ENCODE data around the gene LDAF1. TPM values are rescaled to one million over a fixed set of nuclear protein-coding genes. Genes with fewer than 3 reads are reported as not detected.

Gene LDAF1
- total RNA-seq, 1 donor from 2014 or later: 133 TPM

DNA sequence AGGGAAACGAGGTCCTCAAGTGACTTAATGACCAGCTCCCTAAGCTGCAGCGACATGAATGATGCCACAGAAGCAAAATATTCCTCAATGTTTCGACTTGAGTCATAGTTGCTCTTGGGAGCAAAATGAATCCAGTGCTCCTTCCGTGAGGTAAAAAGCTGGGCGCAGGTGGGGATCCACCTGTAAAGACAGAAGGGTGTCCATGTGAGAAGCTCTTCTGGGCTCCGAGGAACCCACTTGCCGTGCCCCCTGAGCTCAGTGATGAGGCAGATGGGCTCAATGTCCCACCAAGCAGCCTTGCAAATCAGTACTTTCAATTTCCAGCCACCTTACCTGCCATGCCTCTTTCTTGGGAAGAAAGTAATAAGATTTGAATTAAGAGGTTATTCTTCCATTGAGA is 33.3 kb upstream of the LDAF1 start:
- TF ChIP-seq, protein P1, sequence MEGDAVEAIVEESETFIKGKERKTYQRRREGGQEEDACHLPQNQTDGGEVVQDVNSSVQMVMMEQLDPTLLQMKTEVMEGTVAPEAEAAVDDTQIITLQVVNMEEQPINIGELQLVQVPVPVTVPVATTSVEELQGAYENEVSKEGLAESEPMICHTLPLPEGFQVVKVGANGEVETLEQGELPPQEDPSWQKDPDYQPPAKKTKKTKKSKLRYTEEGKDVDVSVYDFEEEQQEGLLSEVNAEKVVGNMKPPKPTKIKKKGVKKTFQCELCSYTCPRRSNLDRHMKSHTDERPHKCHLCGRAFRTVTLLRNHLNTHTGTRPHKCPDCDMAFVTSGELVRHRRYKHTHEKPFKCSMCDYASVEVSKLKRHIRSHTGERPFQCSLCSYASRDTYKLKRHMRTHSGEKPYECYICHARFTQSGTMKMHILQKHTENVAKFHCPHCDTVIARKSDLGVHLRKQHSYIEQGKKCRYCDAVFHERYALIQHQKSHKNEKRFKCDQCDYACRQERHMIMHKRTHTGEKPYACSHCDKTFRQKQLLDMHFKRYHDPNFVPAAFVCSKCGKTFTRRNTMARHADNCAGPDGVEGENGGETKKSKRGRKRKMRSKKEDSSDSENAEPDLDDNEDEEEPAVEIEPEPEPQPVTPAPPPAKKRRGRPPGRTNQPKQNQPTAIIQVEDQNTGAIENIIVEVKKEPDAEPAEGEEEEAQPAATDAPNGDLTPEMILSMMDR (IDR thresholded peaks at IDR 0.05; ENCODE audit: borderline replicate concordance): no peak
- DNase-seq: no peak
- Histone ChIP-seq H3K27ac (replicated peaks) (no peak overlapping the region), H3K36me3 (no peaks in the 10 kb centered on the region), H3K9me3 (replicated peaks) (no peaks in the 10 kb centered on the region), H3K27me3 (ENCODE audit: low read depth) (no peaks in the 10 kb centered on the region), H3K4me1 (no peaks in the 10 kb centered on the region), H3K4me3 (no peak overlapping the region)
- intact Hi-C loops (cut with micrococcal nuclease): no loop called here

- no peak for DNase-seq
- intact Hi-C loops (cut with micrococcal nuclease): no loop called here
- Histone ChIP-seq H3K36me3 (no peaks in the 10 kb centered on the region), H3K4me1 (no peaks in the 10 kb centered on the region), H3K9me3 (replicated peaks) (no peaks in the 10 kb centered on the region), H3K27me3 (ENCODE audit: low read depth) (no peaks in the 10 kb centered on the region), H3K4me3 (no peak overlapping the region), H3K27ac (replicated peaks) (no peak overlapping the region)
- TF ChIP-seq, protein P1 (IDR thresholded peaks at IDR 0.05; ENCODE audit: borderline replicate concordance): no peak
These were observed 32.0 kb upstream of the LDAF1 start for GRCh38 chr16:21126518-21126917.

DNA sequence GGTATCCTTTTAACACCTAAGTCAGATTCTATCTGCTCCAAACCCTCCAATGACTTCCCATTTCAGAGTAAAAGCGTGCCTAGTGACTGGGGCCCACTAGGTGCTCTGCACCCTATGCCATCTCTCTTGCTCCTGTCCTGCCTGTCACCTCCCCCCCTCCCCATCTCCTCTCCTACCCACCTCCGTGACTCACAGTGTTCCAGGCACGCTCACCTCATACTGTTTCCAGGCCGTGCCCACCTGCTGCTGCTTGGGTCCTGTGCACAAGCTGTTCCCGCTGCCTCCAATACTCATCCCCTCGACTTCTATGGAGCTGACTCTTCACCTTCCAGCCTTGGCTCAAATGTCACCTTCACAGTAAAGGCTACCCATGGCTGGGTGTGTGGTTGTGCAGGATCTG is 29.5 kb upstream of the LDAF1 start:
- no peak overlapping the region for H3K27ac ChIP-seq (replicated peaks)
- no peaks in the 10 kb centered on the region for H3K27me3 ChIP-seq (ENCODE audit: low read depth)
- no peak overlapping the region for H3K4me3 ChIP-seq
- intact Hi-C loops (cut with micrococcal nuclease): no loop called here
- TF ChIP-seq, protein P1 (IDR thresholded peaks at IDR 0.05; ENCODE audit: borderline replicate concordance): no peak
- H3K36me3 ChIP-seq: no peaks in the 10 kb centered on the region
- H3K4me1 ChIP-seq: no peaks in the 10 kb centered on the region
- no peaks in the 10 kb centered on the region for H3K9me3 ChIP-seq (replicated peaks)
- DNase-seq: no peak

DNA sequence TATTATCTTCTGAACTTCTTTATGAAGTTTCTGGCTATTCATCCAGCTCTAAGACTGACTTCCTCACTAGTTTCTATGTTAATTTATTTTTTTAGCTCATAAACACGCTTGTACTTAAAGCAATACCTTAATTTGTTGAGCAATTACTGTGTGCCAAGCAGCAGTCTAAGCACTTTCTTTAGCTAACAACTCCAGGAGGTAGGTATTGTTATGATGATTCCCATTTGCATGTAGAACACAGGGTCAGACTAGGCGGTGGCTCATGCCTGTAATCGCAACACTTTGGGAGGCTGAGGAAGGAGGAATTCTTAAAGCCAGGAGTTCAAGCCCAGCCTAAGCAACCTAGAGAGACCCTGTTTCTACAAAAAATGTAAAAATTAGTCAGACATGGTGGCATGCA is 27.7 kb upstream of the LDAF1 start:
- Histone ChIP-seq H3K9me3 (replicated peaks) (no peaks in the 10 kb centered on the region), H3K4me3 (no peak overlapping the region), H3K36me3 (no peaks in the 10 kb centered on the region), H3K27ac (replicated peaks) (no peak overlapping the region), H3K27me3 (ENCODE audit: low read depth) (no peaks in the 10 kb centered on the region), H3K4me1 (no peaks in the 10 kb centered on the region)
- TF ChIP-seq, protein P1 (IDR thresholded peaks at IDR 0.05; ENCODE audit: borderline replicate concordance): no peak
- intact Hi-C loops (cut with micrococcal nuclease): no loop called here
- DNase-seq: no peak

DNA sequence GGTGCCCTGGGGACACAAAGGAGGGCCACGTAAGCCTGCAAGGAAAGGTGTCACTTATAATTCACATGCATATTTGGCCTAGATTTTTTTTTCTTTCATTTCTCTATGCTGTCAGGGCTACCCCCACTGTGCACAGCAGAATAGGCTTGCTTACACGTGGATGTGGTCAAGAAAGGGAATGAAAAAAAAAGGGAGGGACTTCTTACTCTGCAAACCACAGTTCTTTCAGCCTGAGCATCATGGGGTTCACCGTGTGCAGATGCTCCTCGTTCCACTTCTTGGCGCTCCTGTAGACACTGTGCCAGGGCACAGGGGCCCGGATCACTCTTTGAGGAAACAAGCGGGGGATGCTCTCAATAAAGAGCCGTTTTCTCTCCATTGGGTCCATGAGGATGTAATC is 24.4 kb upstream of the LDAF1 start:
- Histone ChIP-seq H3K27ac (replicated peaks) (no peak overlapping the region), H3K36me3 (no peaks in the 10 kb centered on the region), H3K27me3 (ENCODE audit: low read depth) (no peaks in the 10 kb centered on the region), H3K9me3 (replicated peaks) (no peaks in the 10 kb centered on the region), H3K4me3 (no peak overlapping the region), H3K4me1 (no peaks in the 10 kb centered on the region)
- DNase-seq: no peak
- intact Hi-C loops (cut with micrococcal nuclease): no loop called here
- TF ChIP-seq, protein P1 (IDR thresholded peaks at IDR 0.05; ENCODE audit: borderline replicate concordance): no peak

- Histone ChIP-seq H3K36me3 (no peaks in the 10 kb centered on the region), H3K27me3 (ENCODE audit: low read depth) (no peaks in the 10 kb centered on the region), H3K4me1 (peaks cover 7% of the 10 kb centered on the region), H3K27ac (replicated peaks) (no peak overlapping the region), H3K4me3 (no peak overlapping the region), H3K9me3 (replicated peaks) (peaks cover 13% of the 10 kb centered on the region)
- intact Hi-C loops (cut with micrococcal nuclease): no loop called here
- TF ChIP-seq, protein P1 (IDR thresholded peaks at IDR 0.05; ENCODE audit: borderline replicate concordance): no peak
- DNase-seq: no peak
These were observed 12.7 kb upstream of the LDAF1 start for GRCh38 chr16:21145738-21146137.
